ENCODE results near the gene IQCF6. TPM values are rescaled to one million over a fixed set of nuclear protein-coding genes. Genes with fewer than 3 reads are reported as not detected.

Gene IQCF6
- polyA plus RNA-seq, 3 donors, result not detected

GRCh38 chr3:51815614-51816013 is 36.6 kb upstream of the IQCF6 start:
- DNase-seq, result no peak
- H3K36me3 Mint-ChIP-seq, result no peaks in the 10 kb centered on the region
- Histone ChIP-seq H2AFZ (ENCODE audit: insufficient read depth, low read depth, low read length, poor library complexity, severe bottlenecking) (no peak overlapping the region), H4K20me1 (ENCODE audit: insufficient read depth, low read length) (no peaks in the 10 kb centered on the region), H3K4me1 (ENCODE audit: control insufficient read depth in 1 of 2, insufficient read depth in 2 of 2, low read length in 2 of 2) (no peaks in the 10 kb centered on the region), H3K27me3 (ENCODE audit: control insufficient read depth in 2 of 2, insufficient read depth in 2 of 2, low read length in 2 of 2) (no peaks in the 10 kb centered on the region), H3K9ac (ENCODE audit: insufficient read depth, low read length, poor library complexity, severe bottlenecking) (no peak overlapping the region), H3K27ac (ENCODE audit: low read depth in 1 of 2, low read length in 2 of 2) (no peak overlapping the region), H3K4me3 (replicated peaks in 1 of 3; ENCODE audit: low read depth in 2 of 3, low read length in 3 of 3) (no peak overlapping the region), H3K79me2 (ENCODE audit: insufficient read depth, low read length) (no peaks in the 10 kb centered on the region), H3K9me3 (replicated peaks in 1 of 2; ENCODE audit: control insufficient read depth in 1 of 2, insufficient read depth in 1 of 2, low read length in 2 of 2) (no peaks in the 10 kb centered on the region), H3K36me3 (replicated peaks in 1 of 2; ENCODE audit: control insufficient read depth in 1 of 2, insufficient read depth in 2 of 2, low read length in 2 of 2) (no peaks in the 10 kb centered on the region), H3K4me2 (replicated peaks; ENCODE audit: extremely low read depth, low read length, poor library complexity, severe bottlenecking) (no peak overlapping the region)
- no peaks in the 10 kb centered on the region for H3K4me1 Mint-ChIP-seq
- peaks cover 4 to 10% (median 10%) of the 10 kb centered on the region in 3 donors for H3K27me3 Mint-ChIP-seq (ENCODE audit: low read depth in 3 of 3)
- TF ChIP-seq CTCF (IDR thresholded peaks at IDR 0.05), result no peak
- H3K9me3 Mint-ChIP-seq, result peaks cover 0 to 3% (median under 1%) of the 10 kb centered on the region in 7 donors
- no peak overlapping the region for H3K4me3 Mint-ChIP-seq
- WGBS (ENCODE audit: insufficient coverage), result 81% methylated on average over 4 of the region's 4 CpGs
- intact Hi-C loops (cut with micrococcal nuclease), result no loop called here
- H3K27ac Mint-ChIP-seq, result no peak overlapping the region

GRCh38 chr3:51814034-51814433 is 35.0 kb upstream of the IQCF6 start:
- H3K36me3 Mint-ChIP-seq, result no peaks in the 10 kb centered on the region
- Histone ChIP-seq H3K4me3 (replicated peaks in 1 of 3; ENCODE audit: low read depth in 2 of 3, low read length in 3 of 3) (no peak overlapping the region), H3K4me2 (replicated peaks; ENCODE audit: extremely low read depth, low read length, poor library complexity, severe bottlenecking) (no peak overlapping the region), H3K9ac (ENCODE audit: insufficient read depth, low read length, poor library complexity, severe bottlenecking) (no peak overlapping the region), H3K27ac (ENCODE audit: low read depth in 1 of 2, low read length in 2 of 2) (no peak overlapping the region), H3K27me3 (ENCODE audit: control insufficient read depth in 2 of 2, insufficient read depth in 2 of 2, low read length in 2 of 2) (no peaks in the 10 kb centered on the region), H3K36me3 (replicated peaks in 1 of 2; ENCODE audit: control insufficient read depth in 1 of 2, insufficient read depth in 2 of 2, low read length in 2 of 2) (no peaks in the 10 kb centered on the region), H2AFZ (ENCODE audit: insufficient read depth, low read depth, low read length, poor library complexity, severe bottlenecking) (no peak overlapping the region), H3K4me1 (ENCODE audit: control insufficient read depth in 1 of 2, insufficient read depth in 2 of 2, low read length in 2 of 2) (no peaks in the 10 kb centered on the region), H4K20me1 (ENCODE audit: insufficient read depth, low read length) (no peaks in the 10 kb centered on the region), H3K9me3 (replicated peaks in 1 of 2; ENCODE audit: control insufficient read depth in 1 of 2, insufficient read depth in 1 of 2, low read length in 2 of 2) (no peaks in the 10 kb centered on the region), H3K79me2 (ENCODE audit: insufficient read depth, low read length) (no peaks in the 10 kb centered on the region)
- DNase-seq, result no peak
- H3K4me1 Mint-ChIP-seq, result no peaks in the 10 kb centered on the region
- H3K27me3 Mint-ChIP-seq (ENCODE audit: low read depth in 3 of 3), result peaks cover 4 to 6% (median 6%) of the 10 kb centered on the region in 3 donors
- WGBS (ENCODE audit: insufficient coverage), result 75% methylated on average over 2 of the region's 3 CpGs
- intact Hi-C loops (cut with micrococcal nuclease), result no loop called here
- peaks cover 0 to 3% (median 0%) of the 10 kb centered on the region in 7 donors for H3K9me3 Mint-ChIP-seq
- H3K27ac Mint-ChIP-seq, result no peak overlapping the region
- no peak overlapping the region for H3K4me3 Mint-ChIP-seq
- TF ChIP-seq CTCF (IDR thresholded peaks at IDR 0.05), result no peak
